ENCODE data around the gene NXPH4. TPM values are rescaled to one million over a fixed set of nuclear protein-coding genes. Genes with fewer than 3 reads are reported as not detected.

The NXPH4 gene
- total RNA-seq = not detected
- long read RNA-seq = 0 reads

- TF ChIP-seq, protein P1, sequence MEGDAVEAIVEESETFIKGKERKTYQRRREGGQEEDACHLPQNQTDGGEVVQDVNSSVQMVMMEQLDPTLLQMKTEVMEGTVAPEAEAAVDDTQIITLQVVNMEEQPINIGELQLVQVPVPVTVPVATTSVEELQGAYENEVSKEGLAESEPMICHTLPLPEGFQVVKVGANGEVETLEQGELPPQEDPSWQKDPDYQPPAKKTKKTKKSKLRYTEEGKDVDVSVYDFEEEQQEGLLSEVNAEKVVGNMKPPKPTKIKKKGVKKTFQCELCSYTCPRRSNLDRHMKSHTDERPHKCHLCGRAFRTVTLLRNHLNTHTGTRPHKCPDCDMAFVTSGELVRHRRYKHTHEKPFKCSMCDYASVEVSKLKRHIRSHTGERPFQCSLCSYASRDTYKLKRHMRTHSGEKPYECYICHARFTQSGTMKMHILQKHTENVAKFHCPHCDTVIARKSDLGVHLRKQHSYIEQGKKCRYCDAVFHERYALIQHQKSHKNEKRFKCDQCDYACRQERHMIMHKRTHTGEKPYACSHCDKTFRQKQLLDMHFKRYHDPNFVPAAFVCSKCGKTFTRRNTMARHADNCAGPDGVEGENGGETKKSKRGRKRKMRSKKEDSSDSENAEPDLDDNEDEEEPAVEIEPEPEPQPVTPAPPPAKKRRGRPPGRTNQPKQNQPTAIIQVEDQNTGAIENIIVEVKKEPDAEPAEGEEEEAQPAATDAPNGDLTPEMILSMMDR (IDR thresholded peaks at IDR 0.05) = no peak
- DNase-seq (no peak), ATAC-seq (peak; percentile 2)
- Histone ChIP-seq H3K27me3 (peaks cover 69% of the 10 kb centered on the region), H3K36me3 (peaks cover 8% of the 10 kb centered on the region), H3K4me1 (peaks cover 24% of the 10 kb centered on the region), H3K4me3 (peak within 1 kb of the TSS; percentile 39), H3K27ac (no peak within 1 kb of the TSS), H3K9me3 (no peaks in the 10 kb centered on the region)
- intact Hi-C loops (cut with DNase I) = no loop called here
Observed at GRCh38 chr12:57216014-57216911, at the start of gene NXPH4. NXPH4 (plus strand) TSS chr12:57216794; CDS start chr12:57216970, 176 bp downstream.

GRCh38 chr12:57166971-57167371 is 49.6 kb upstream of the NXPH4 start:
- no peaks in the 10 kb centered on the region for H3K27me3 ChIP-seq
- DNase-seq (no peak), ATAC-seq (no peak)
- peaks cover 91% of the 10 kb centered on the region for H3K36me3 ChIP-seq
- intact Hi-C loops (cut with DNase I) = no loop called here
- TF ChIP-seq, protein P1 (IDR thresholded peaks at IDR 0.05) = no peak
- H3K4me3 ChIP-seq = no peak overlapping the region
- no peaks in the 10 kb centered on the region for H3K4me1 ChIP-seq
- H3K9me3 ChIP-seq = no peaks in the 10 kb centered on the region
- H3K27ac ChIP-seq = no peak overlapping the region

DNA sequence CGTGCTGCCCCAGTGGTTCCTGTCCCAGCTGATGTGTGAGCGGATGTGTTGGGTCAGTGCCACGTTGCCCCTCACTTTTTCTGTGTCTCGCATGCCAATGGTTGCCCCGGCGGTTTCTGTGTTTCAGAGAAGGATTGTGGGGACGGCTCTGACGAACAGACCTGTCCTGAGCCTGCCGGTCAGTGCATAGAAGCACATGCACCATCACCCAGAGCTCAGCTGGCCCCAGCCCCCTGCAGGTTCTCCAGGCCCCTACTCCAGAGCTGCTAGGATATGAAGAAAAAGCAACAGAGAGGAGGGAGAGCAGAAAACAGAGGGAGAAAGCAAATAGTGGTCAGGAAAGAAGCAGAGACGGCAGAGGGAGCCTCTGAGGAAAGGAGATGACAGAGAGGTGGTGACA is 48.5 kb upstream of the NXPH4 start:
- peaks cover 82% of the 10 kb centered on the region for H3K36me3 ChIP-seq
- TF ChIP-seq, protein P1 (IDR thresholded peaks at IDR 0.05) = no peak
- no peak for DNase-seq
- no peaks in the 10 kb centered on the region for H3K4me1 ChIP-seq
- ATAC-seq = no peak
- no peaks in the 10 kb centered on the region for H3K9me3 ChIP-seq
- no peak overlapping the region for H3K27ac ChIP-seq
- H3K4me3 ChIP-seq = no peak overlapping the region
- no peaks in the 10 kb centered on the region for H3K27me3 ChIP-seq
- intact Hi-C loops (cut with DNase I) = no loop called here

DNA sequence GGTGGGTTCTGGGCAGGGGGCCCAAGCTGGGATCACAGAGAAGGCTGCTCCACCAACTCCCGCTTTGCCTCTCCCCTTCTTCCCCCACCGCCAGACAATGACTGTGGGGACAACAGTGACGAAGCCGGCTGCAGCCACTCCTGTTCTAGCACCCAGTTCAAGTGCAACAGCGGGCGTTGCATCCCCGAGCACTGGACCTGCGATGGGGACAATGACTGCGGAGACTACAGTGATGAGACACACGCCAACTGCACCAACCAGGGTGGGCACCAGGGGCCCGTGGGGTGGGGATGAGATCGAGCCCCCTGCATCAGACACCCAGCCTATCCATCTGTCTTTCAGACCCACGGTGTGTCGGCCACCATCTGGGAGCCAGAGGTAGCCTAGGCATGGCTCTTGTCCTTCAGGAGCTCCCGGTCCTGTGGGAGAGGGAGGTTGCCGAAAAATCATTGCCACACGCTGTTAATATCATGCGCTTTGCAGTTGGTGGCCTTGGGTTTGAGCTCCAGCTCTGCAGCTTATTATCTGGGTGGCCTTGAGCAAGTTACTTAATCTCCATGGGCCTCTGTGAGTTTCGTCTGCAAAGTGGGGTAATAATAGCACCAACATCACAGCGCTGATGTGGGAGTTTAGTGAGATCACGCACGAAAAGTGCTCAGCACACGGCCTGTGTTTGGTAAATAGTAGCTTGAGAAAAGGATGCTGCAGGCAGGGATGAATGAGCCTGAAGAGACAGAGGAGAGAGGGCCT is 47.4 kb upstream of the NXPH4 start:
- peaks cover 81% of the 10 kb centered on the region for H3K36me3 ChIP-seq
- ATAC-seq = no peak
- intact Hi-C loops (cut with DNase I) = no loop called here

DNA sequence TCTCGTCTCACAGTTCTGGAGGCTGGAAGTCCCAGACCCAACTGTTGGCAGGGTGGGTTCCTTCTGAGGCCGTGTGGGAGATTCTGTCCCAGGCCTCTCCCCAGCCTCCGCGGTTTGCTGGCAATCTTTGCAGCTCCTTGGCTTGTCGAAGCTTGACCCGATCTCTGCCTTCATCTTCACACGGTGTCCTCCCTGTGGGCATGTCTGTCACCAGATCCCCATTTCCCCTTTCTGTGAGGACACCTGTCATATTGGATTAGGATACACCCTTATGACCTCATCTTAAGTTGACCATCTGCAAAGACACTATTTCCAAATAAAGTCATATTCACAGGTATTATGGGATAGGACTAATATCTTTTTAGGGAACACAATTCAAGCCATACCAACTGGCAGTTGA is 46.6 kb upstream of the NXPH4 start:
- intact Hi-C loops (cut with DNase I) = no loop called here
- Histone ChIP-seq H3K27ac (no peak overlapping the region), H3K4me3 (no peak overlapping the region), H3K27me3 (no peaks in the 10 kb centered on the region), H3K4me1 (no peaks in the 10 kb centered on the region), H3K9me3 (no peaks in the 10 kb centered on the region), H3K36me3 (peaks cover 73% of the 10 kb centered on the region)
- TF ChIP-seq, protein P1 (IDR thresholded peaks at IDR 0.05) = no peak
- DNase-seq (no peak), ATAC-seq (no peak)

More for the DNA sequence above, 47.4 kb upstream of the NXPH4 start:
- TF ChIP-seq, protein P1 (IDR thresholded peaks at IDR 0.05) = no peak
- DNase-seq = no peak
- Histone ChIP-seq H3K9me3 (no peaks in the 10 kb centered on the region), H3K27ac (no peak overlapping the region), H3K4me1 (no peaks in the 10 kb centered on the region), H3K4me3 (no peak overlapping the region), H3K27me3 (no peaks in the 10 kb centered on the region)
